ENCODE measurements around the gene SRD5A1. TPM values are rescaled to one million over a fixed set of nuclear protein-coding genes. Genes with fewer than 3 reads are reported as not detected.
A peak's percentile ranks its signal among the peaks of the same experiment; 100 is the strongest.

The SRD5A1 gene
- polyA plus RNA-seq, 2 of the 4 experiments (the other 2 are of a cell fraction) = 9.7 to 25.4 TPM

DNA sequence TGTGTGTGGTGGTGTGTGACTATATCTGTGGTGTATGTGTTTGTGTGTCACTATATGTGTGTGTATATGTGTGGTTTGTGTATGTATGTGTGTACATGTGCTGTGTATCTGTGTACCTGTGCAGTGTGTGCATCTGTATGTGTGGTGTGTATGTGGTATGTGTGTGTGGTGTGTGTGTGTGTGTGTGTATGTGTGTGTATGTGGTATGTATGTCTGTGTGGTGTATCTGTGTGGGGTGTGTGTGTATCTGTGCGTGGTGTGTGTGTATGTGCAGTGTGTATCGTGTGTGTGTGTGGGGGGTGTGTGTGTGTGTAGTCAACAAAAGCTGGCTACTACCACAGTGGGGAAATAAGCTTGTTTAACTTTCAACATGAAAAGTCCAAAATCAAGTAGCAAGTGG, 48.4 kb downstream of the SRD5A1 start:
- WGBS (ENCODE audit: missing lambda C conversion rate) = 38% methylated on average over 2 of the region's 2 CpGs
- H3K4me2 ChIP-seq = no peak overlapping the region
- FAIRE-seq (no peak), DNase-seq (ENCODE audit: low read depth in 1 of 2, low spot score in 1 of 2) (no peak), ATAC-seq (no peak)
- ChIA-PET CTCF (no interaction called here), POLR2A (no interaction called here)
- TF ChIP-seq BHLHE40 (IDR thresholded peaks at IDR 0.05; ENCODE audit: low read depth, low read length) (no peak), CHD4 (IDR thresholded peaks at IDR 0.05; ENCODE audit: borderline replicate concordance) (no peak), EHMT2 (IDR thresholded peaks at IDR 0.05; ENCODE audit: low read depth) (no peak), HOXB13 (CRISPR knock-in tag; IDR thresholded peaks at IDR 0.05; ENCODE audit: low read depth) (no peak), CHD2 (IDR thresholded peaks at IDR 0.05; ENCODE audit: low read length, partially characterized antibody) (no peak), EHF (CRISPR knock-in tag; IDR thresholded peaks at IDR 0.05) (no peak), KDM5A (IDR thresholded peaks at IDR 0.05) (no peak), SMC3 (IDR thresholded peaks at IDR 0.05) (no peak), JUNB (IDR thresholded peaks at IDR 0.05) (no peak), TFCP2L1 (CRISPR knock-in tag; IDR thresholded peaks at IDR 0.05) (no peak)
- TF ChIP-seq, protein P1, sequence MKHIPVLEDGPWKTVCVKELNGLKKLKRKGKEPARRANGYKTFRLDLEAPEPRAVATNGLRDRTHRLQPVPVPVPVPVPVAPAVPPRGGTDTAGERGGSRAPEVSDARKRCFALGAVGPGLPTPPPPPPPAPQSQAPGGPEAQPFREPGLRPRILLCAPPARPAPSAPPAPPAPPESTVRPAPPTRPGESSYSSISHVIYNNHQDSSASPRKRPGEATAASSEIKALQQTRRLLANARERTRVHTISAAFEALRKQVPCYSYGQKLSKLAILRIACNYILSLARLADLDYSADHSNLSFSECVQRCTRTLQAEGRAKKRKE (CRISPR knock-in tag; IDR thresholded peaks at IDR 0.05; ENCODE audit: low read depth) = no peak
- TF ChIP-seq, protein P2, sequence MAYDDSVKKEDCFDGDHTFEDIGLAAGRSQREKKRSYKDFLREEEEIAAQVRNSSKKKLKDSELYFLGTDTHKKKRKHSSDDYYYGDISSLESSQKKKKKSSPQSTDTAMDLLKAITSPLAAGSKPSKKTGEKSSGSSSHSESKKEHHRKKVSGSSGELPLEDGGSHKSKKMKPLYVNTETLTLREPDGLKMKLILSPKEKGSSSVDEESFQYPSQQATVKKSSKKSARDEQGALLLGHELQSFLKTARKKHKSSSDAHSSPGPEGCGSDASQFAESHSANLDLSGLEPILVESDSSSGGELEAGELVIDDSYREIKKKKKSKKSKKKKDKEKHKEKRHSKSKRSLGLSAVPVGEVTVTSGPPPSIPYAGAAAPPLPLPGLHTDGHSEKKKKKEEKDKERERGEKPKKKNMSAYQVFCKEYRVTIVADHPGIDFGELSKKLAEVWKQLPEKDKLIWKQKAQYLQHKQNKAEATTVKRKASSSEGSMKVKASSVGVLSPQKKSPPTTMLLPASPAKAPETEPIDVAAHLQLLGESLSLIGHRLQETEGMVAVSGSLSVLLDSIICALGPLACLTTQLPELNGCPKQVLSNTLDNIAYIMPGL (CRISPR knock-in tag; IDR thresholded peaks at IDR 0.05; ENCODE audit: borderline replicate concordance) = no peak
- TF ChIP-seq, protein P3, sequence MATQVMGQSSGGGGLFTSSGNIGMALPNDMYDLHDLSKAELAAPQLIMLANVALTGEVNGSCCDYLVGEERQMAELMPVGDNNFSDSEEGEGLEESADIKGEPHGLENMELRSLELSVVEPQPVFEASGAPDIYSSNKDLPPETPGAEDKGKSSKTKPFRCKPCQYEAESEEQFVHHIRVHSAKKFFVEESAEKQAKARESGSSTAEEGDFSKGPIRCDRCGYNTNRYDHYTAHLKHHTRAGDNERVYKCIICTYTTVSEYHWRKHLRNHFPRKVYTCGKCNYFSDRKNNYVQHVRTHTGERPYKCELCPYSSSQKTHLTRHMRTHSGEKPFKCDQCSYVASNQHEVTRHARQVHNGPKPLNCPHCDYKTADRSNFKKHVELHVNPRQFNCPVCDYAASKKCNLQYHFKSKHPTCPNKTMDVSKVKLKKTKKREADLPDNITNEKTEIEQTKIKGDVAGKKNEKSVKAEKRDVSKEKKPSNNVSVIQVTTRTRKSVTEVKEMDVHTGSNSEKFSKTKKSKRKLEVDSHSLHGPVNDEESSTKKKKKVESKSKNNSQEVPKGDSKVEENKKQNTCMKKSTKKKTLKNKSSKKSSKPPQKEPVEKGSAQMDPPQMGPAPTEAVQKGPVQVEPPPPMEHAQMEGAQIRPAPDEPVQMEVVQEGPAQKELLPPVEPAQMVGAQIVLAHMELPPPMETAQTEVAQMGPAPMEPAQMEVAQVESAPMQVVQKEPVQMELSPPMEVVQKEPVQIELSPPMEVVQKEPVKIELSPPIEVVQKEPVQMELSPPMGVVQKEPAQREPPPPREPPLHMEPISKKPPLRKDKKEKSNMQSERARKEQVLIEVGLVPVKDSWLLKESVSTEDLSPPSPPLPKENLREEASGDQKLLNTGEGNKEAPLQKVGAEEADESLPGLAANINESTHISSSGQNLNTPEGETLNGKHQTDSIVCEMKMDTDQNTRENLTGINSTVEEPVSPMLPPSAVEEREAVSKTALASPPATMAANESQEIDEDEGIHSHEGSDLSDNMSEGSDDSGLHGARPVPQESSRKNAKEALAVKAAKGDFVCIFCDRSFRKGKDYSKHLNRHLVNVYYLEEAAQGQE (IDR thresholded peaks at IDR 0.05) = no peak
- TF ChIP-seq, protein P4, sequence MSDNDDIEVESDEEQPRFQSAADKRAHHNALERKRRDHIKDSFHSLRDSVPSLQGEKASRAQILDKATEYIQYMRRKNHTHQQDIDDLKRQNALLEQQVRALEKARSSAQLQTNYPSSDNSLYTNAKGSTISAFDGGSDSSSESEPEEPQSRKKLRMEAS (IDR thresholded peaks at IDR 0.05) = no peak
- no peak overlapping the region for H3K27ac ChIP-seq
- H3K4me3 ChIP-seq = no peak overlapping the region
- H3K4me1 ChIP-seq = no peaks in the 10 kb centered on the region
- no peaks in the 10 kb centered on the region for H3K9me3 ChIP-seq

DNA sequence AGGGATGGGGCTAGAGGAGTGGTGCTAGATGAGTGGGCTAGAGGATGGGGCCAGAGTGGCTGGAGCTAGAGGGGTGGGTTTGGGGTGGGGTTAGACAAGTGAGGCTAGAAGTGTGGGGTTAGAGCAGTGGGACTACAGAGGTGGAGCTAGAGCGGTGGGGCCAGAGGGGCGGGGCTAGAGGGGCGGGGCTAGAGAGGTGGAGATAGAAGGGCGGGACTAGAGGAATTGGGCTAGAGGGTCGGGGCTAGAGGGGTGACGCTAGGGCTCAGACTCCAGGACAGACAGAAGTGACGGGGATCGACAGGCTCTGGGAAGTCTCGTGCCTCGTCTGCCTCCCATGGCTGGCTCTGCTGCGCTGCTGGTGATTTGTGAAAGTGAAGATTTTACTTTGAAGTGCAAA, 49.0 kb downstream of the SRD5A1 start:
- ChIA-PET CTCF (no interaction called here), POLR2A (no interaction called here)
- DNase-seq (ENCODE audit: low read depth in 1 of 2, low spot score in 1 of 2) (no peak), FAIRE-seq (no peak), ATAC-seq (peak in 1 of 2 experiments; percentile 36; a peak in 1 of 6 replicates)
- no peak overlapping the region for H3K4me3 ChIP-seq
- no peak overlapping the region for H3K4me2 ChIP-seq
- WGBS (ENCODE audit: missing lambda C conversion rate) = 64% methylated on average over 9 of the region's 11 CpGs
- H3K4me1 ChIP-seq = no peaks in the 10 kb centered on the region
- H3K27ac ChIP-seq = no peak overlapping the region
- no peak for TF ChIP-seq MYC (IDR thresholded peaks at IDR 0.05; ENCODE audit: borderline replicate concordance, low read length)
- no peak for TF ChIP-seq ZFP36 (IDR thresholded peaks at IDR 0.05; ENCODE audit: borderline replicate concordance, partially characterized antibody)
- TF ChIP-seq FOSL2 (IDR thresholded peaks at IDR 0.05) = no peak
- TF ChIP-seq FOSL2 (CRISPR knock-in tag; IDR thresholded peaks at IDR 0.05) = no peak
- no peak for TF ChIP-seq RCOR1 (IDR thresholded peaks at IDR 0.05; ENCODE audit: low read depth, low read length)
- TF ChIP-seq FOXS1 (CRISPR knock-in tag; IDR thresholded peaks at IDR 0.05) = no peak
- no peaks in the 10 kb centered on the region for H3K9me3 ChIP-seq

All from A549 (cell line).